OCI-LY3 (cell line): ENCODE results near the gene PRKG2.

Experiments
- H2AFZ ChIP-seq: fragments of 200-600, 300-600 bp; shearing (Covaris generic); 2 replicates; pipeline ENCODE4 v1.6.0; 2014; ENCODE audit warnings: antibody characterized with exemption, low read depth, low read length
- H3K27ac ChIP-seq: fragments of 200-600, 300-600 bp; sonication (generic); 2 replicates; pipeline ENCODE4 v1.5.1; 2014; ENCODE audit warnings: mild to moderate bottlenecking, low read length, moderate library complexity, mixed read lengths
- H3K27me3 ChIP-seq: fragments of 200-600, 300-600 bp; sonication (generic); 2 replicates; pipeline ENCODE4 v1.6.1; 2014; ENCODE audit warnings: low read depth, low read length, mixed read lengths
- H3K36me3 ChIP-seq: fragments of 200-600, 300-600 bp; sonication (generic); replicated peaks from 2 replicates; pipeline ENCODE3; 2014; ENCODE audit warnings: low read depth, low read length, mixed read lengths
- H3K4me1 ChIP-seq: fragments of 300-600, 200-600 bp; sonication (generic); 2 replicates; pipeline ENCODE4 v1.6.1; 2014; ENCODE audit warnings: low read length, mixed read lengths
- H3K4me2 ChIP-seq: fragments of 200-600, 300-600 bp; sonication (generic); 2 replicates; pipeline ENCODE4 v1.6.1; 2014; ENCODE audit warnings: low read length, mixed read lengths
- H3K4me3 ChIP-seq: fragments of 300-600, 200-600 bp; sonication (generic); 2 replicates; pipeline ENCODE4 v1.5.1; 2014; ENCODE audit warnings: antibody characterized with exemption, mild to moderate bottlenecking, low read length, moderate library complexity
- H3K79me2 ChIP-seq: fragments of 300-600, 200-600 bp; shearing (Covaris generic); 2 replicates; pipeline ENCODE4 v1.6.1; 2014; ENCODE audit warnings: mild to moderate bottlenecking, low read length, mixed read lengths
- H3K9ac ChIP-seq: fragments of 300-600, 200-600 bp; shearing (Covaris generic); 2 replicates; pipeline ENCODE4 v1.6.0; 2014; ENCODE audit warnings: mild to moderate bottlenecking, low read length, moderate library complexity
- H3K9me3 ChIP-seq: fragments of 200-600, 300-600 bp; shearing (Covaris generic); 2 replicates; pipeline ENCODE4 v1.6.1; 2014; ENCODE audit warnings: low read length, mixed read lengths; ENCODE audit not compliant: insufficient read depth
- H4K20me1 ChIP-seq: fragments of 200-600, 300-600 bp; sonication (generic); 2 replicates; pipeline ENCODE4 v1.6.1; 2016; ENCODE audit warnings: low read length, mixed read lengths; ENCODE audit not compliant: insufficient read depth
- CTCF ChIP-seq: fragments of 200-600, 300-600 bp; sonication (generic); IDR thresholded peaks from 2 replicates; pipeline ENCODE4 v1.5.1; 2014; ENCODE audit warnings: antibody characterized with exemption, low read length, low read depth
- EZH2phosphoT487 ChIP-seq: fragments of 200-600 bp; shearing (Covaris generic); IDR thresholded peaks from 2 replicates; pipeline ENCODE4 v1.6.1; 2018; ENCODE audit warnings: antibody characterized with exemption, mixed run types, low read depth

PRKG2 gene

GRCh38 chr4:81136161-81136905 is 78.7 kb downstream of the PRKG2 start:
- TF ChIP-seq EZH2phosphoT487 (no peak), CTCF (no peak)
- Histone ChIP-seq H2AFZ (no peak overlapping the region), H3K4me2 (no peak overlapping the region)

GRCh38 chr4:81135501-81135900 is 79.5 kb downstream of the PRKG2 start:
- Histone ChIP-seq H3K9ac (no peak overlapping the region), H3K27ac (no peak overlapping the region), H3K36me3 (no peaks in the 10 kb centered on the region), H3K27me3 (no peaks in the 10 kb centered on the region), H2AFZ (0 out of 2 replicates have a peak overlapping the region, but pooled peaks have one; percentile 6), H4K20me1 (no peaks in the 10 kb centered on the region), H3K9me3 (no peaks in the 10 kb centered on the region), H3K4me2 (peak overlapping the region; percentile 49), H3K79me2 (no peaks in the 10 kb centered on the region), H3K4me1 (peaks cover 10% of the 10 kb centered on the region), H3K4me3 (0 out of 2 replicates have a peak overlapping the region, but pooled peaks have one; percentile 5)
- no peak for TF ChIP-seq CTCF
- TF ChIP-seq EZH2phosphoT487: no peak

More at GRCh38 chr4:81136161-81136905, 78.7 kb downstream of the PRKG2 start:
- Histone ChIP-seq H3K9me3 (no peaks in the 10 kb centered on the region), H3K36me3 (no peaks in the 10 kb centered on the region), H3K4me1 (peaks cover 10% of the 10 kb centered on the region), H3K27ac (no peak overlapping the region), H3K9ac (no peak overlapping the region), H4K20me1 (no peaks in the 10 kb centered on the region), H3K4me3 (no peak overlapping the region), H3K79me2 (no peaks in the 10 kb centered on the region), H3K27me3 (no peaks in the 10 kb centered on the region)

- no peaks in the 10 kb centered on the region for H4K20me1 ChIP-seq
- no peaks in the 10 kb centered on the region for H3K79me2 ChIP-seq
- no peak overlapping the region for H2AFZ ChIP-seq
- peaks cover 10% of the 10 kb centered on the region for H3K4me1 ChIP-seq
- no peak overlapping the region for H3K4me3 ChIP-seq
- no peak for TF ChIP-seq CTCF
- TF ChIP-seq EZH2phosphoT487: no peak
- no peaks in the 10 kb centered on the region for H3K36me3 ChIP-seq
- H3K27ac ChIP-seq: no peak overlapping the region
- H3K9ac ChIP-seq: no peak overlapping the region
- H3K4me2 ChIP-seq: no peak overlapping the region
- H3K27me3 ChIP-seq: no peaks in the 10 kb centered on the region
- no peaks in the 10 kb centered on the region for H3K9me3 ChIP-seq
Observed at GRCh38 chr4:81131563-81131962, 83.5 kb downstream of the PRKG2 start.

- Histone ChIP-seq H3K4me3 (no peak overlapping the region), H3K79me2 (no peaks in the 10 kb centered on the region), H3K27me3 (no peaks in the 10 kb centered on the region), H3K27ac (no peak overlapping the region), H3K36me3 (no peaks in the 10 kb centered on the region), H3K4me2 (no peak overlapping the region), H3K4me1 (peaks cover 10% of the 10 kb centered on the region), H3K9me3 (no peaks in the 10 kb centered on the region), H2AFZ (no peak overlapping the region), H3K9ac (no peak overlapping the region), H4K20me1 (no peaks in the 10 kb centered on the region)
- TF ChIP-seq EZH2phosphoT487: no peak
- no peak for TF ChIP-seq CTCF
Observed at GRCh38 chr4:81131066-81131465, 84.0 kb downstream of the PRKG2 start.
